ENCODE measurements around the gene A2M. TPM values are rescaled to one million over a fixed set of nuclear protein-coding genes. Genes with fewer than 3 reads are reported as not detected.

The A2M gene
- total RNA-seq, 4 donors from 2014 or later, result 47.6 to 84.4 (median 54.8) TPM

GRCh38 chr12:9073076-9073475 is 42.6 kb downstream of the A2M start:
- H3K9me3 ChIP-seq, result no peaks in the 10 kb centered on the region
- H3K27me3 ChIP-seq, result no peaks in the 10 kb centered on the region
- H3K4me1 ChIP-seq, result no peaks in the 10 kb centered on the region
- no peak for DNase-seq (ENCODE audit: low spot score in 2 of 2)
- H3K36me3 ChIP-seq, result peaks cover 25% of the 10 kb centered on the region
- TF ChIP-seq POLR2A (IDR thresholded peaks at IDR 0.05) (no peak), POLR2AphosphoS5 (IDR thresholded peaks at IDR 0.05) (no peak), EP300 (IDR thresholded peaks at IDR 0.05) (no peak), CTCF (IDR thresholded peaks at IDR 0.05) (no peak)
- no peak overlapping the region for H3K27ac ChIP-seq
- H3K4me3 ChIP-seq, result no peak overlapping the region

GRCh38 chr12:9072481-9073038 is 43.2 kb downstream of the A2M start:
- Histone ChIP-seq H3K4me3 (no peak overlapping the region), H3K27me3 (no peaks in the 10 kb centered on the region), H3K4me1 (no peaks in the 10 kb centered on the region), H3K9me3 (no peaks in the 10 kb centered on the region), H3K36me3 (peaks cover 20% of the 10 kb centered on the region), H3K27ac (no peak overlapping the region)
- DNase-seq (ENCODE audit: low spot score in 2 of 2), result no peak
- no peak for TF ChIP-seq EP300 (IDR thresholded peaks at IDR 0.05)
- TF ChIP-seq CTCF (IDR thresholded peaks at IDR 0.05), result no peak
- no peak for TF ChIP-seq POLR2A (IDR thresholded peaks at IDR 0.05)
- no peak for TF ChIP-seq POLR2AphosphoS5 (IDR thresholded peaks at IDR 0.05)
- 76% methylated on average over 2 of the region's 2 CpGs for WGBS

- Histone ChIP-seq H3K4me3 (no peak overlapping the region), H3K27me3 (no peaks in the 10 kb centered on the region), H3K36me3 (peaks cover 16% of the 10 kb centered on the region), H3K9me3 (no peaks in the 10 kb centered on the region), H3K4me1 (no peaks in the 10 kb centered on the region), H3K27ac (no peak overlapping the region)
- TF ChIP-seq POLR2A (IDR thresholded peaks at IDR 0.05), result no peak
- no peak for DNase-seq (ENCODE audit: low spot score in 2 of 2)
- WGBS, result 93% methylated on average over 1 of the region's 1 CpG
Measured at GRCh38 chr12:9071969-9072368, 43.8 kb downstream of the A2M start.

GRCh38 chr12:9071518-9071917 is 44.2 kb downstream of the A2M start:
- no peak overlapping the region for H3K4me3 ChIP-seq

GRCh38 chr12:9070351-9070750 is 45.4 kb downstream of the A2M start:
- Histone ChIP-seq H3K27me3 (no peaks in the 10 kb centered on the region), H3K27ac (no peak overlapping the region), H3K9me3 (no peaks in the 10 kb centered on the region), H3K4me3 (no peak overlapping the region), H3K4me1 (peaks cover 2% of the 10 kb centered on the region), H3K36me3 (peaks cover 16% of the 10 kb centered on the region)
- DNase-seq (ENCODE audit: low spot score in 2 of 2), result no peak
- 96% methylated on average over 5 of the region's 5 CpGs for WGBS
- no peak for TF ChIP-seq POLR2AphosphoS5 (IDR thresholded peaks at IDR 0.05)
- TF ChIP-seq CTCF (IDR thresholded peaks at IDR 0.05), result no peak
- no peak for TF ChIP-seq POLR2A (IDR thresholded peaks at IDR 0.05)
- TF ChIP-seq EP300 (IDR thresholded peaks at IDR 0.05), result no peak

More at GRCh38 chr12:9071518-9071917, 44.2 kb downstream of the A2M start:
- Histone ChIP-seq H3K4me1 (no peaks in the 10 kb centered on the region), H3K27me3 (no peaks in the 10 kb centered on the region), H3K9me3 (no peaks in the 10 kb centered on the region), H3K36me3 (peaks cover 16% of the 10 kb centered on the region), H3K27ac (no peak overlapping the region)
- DNase-seq (ENCODE audit: low spot score in 2 of 2), result no peak
- TF ChIP-seq POLR2AphosphoS5 (IDR thresholded peaks at IDR 0.05) (no peak), EP300 (IDR thresholded peaks at IDR 0.05) (no peak), CTCF (IDR thresholded peaks at IDR 0.05) (no peak), POLR2A (IDR thresholded peaks at IDR 0.05) (no peak)

- DNase-seq (ENCODE audit: low spot score in 2 of 2), result no peak
- WGBS, result 84% methylated on average over 4 of the region's 4 CpGs
- Histone ChIP-seq H3K27ac (no peak overlapping the region), H3K4me1 (peaks cover 13% of the 10 kb centered on the region), H3K36me3 (peaks cover 10% of the 10 kb centered on the region), H3K27me3 (no peaks in the 10 kb centered on the region), H3K4me3 (no peak overlapping the region), H3K9me3 (no peaks in the 10 kb centered on the region)
- TF ChIP-seq EP300 (IDR thresholded peaks at IDR 0.05), result no peak
- no peak for TF ChIP-seq POLR2AphosphoS5 (IDR thresholded peaks at IDR 0.05)
- no peak for TF ChIP-seq POLR2A (IDR thresholded peaks at IDR 0.05)
- TF ChIP-seq CTCF (IDR thresholded peaks at IDR 0.05), result no peak
Measured at GRCh38 chr12:9068600-9068999, 47.1 kb downstream of the A2M start.

Measured in suprapubic skin (tissue), 4 donors.